Stomach (tissue), 4 donors: Measurements from ENCODE around the gene ACTN1.

ENCODE experiments used
- EP300 ChIP-seq: sonication (generic); formaldehyde crosslinking; IDR thresholded peaks from one replicate; pipeline ENCODE4 v1.6.1; 2017; ENCODE audit warnings: antibody characterized with exemption
- POLR2A ChIP-seq, 4 donors: fragments of 450-650 bp; IDR thresholded peaks; one replicate each; pipeline ENCODE4 v1.6.1; 2016; ENCODE audit warnings: antibody characterized with exemption in 4 of 4, control low read depth in 2 of 4, mild to moderate bottlenecking in 1 of 4, moderate library complexity in 1 of 4
- TF ChIP-seq, protein P1 (sequence below), 7 experiments: fragments of 450-650 bp in 4 of 7; fragments of 200-600 bp in 3 of 7; sonication (generic) in 3 of 7; IDR thresholded peaks; one replicate each; pipeline ENCODE4 v1.5.1; 2016 to 2019; ENCODE audit warnings: antibody characterized with exemption in 7 of 7, control low read depth in 2 of 7, mild to moderate bottlenecking in 1 of 7

DNA sequence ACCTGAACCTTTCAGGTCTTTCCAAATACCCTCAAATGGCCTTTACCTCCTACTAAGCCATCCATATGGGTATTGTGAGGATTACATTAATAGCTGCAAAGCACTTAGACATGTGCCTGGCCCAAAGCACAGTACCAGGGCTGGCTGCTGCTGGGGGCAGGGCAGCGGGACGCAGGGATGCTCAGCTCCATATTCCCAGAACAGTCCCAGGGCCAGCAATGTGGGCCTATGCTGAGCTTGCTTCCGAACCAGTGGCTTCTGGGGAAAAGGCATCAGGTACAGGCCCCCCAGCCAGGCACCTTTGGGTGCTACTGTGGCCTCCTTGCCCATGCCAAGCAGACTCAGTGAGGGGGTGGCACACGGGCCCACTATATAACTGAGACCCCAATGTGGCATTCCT, 10.4 kb downstream of the ACTN1 start:
- TF ChIP-seq EP300 (no peak), POLR2A (IDR thresholded peaks at IDR 0.05) (no peak)
- TF ChIP-seq, protein P1, sequence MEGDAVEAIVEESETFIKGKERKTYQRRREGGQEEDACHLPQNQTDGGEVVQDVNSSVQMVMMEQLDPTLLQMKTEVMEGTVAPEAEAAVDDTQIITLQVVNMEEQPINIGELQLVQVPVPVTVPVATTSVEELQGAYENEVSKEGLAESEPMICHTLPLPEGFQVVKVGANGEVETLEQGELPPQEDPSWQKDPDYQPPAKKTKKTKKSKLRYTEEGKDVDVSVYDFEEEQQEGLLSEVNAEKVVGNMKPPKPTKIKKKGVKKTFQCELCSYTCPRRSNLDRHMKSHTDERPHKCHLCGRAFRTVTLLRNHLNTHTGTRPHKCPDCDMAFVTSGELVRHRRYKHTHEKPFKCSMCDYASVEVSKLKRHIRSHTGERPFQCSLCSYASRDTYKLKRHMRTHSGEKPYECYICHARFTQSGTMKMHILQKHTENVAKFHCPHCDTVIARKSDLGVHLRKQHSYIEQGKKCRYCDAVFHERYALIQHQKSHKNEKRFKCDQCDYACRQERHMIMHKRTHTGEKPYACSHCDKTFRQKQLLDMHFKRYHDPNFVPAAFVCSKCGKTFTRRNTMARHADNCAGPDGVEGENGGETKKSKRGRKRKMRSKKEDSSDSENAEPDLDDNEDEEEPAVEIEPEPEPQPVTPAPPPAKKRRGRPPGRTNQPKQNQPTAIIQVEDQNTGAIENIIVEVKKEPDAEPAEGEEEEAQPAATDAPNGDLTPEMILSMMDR (IDR thresholded peaks at IDR 0.05), result no peak
